ENCODE data around the gene FIGNL2.

Gene FIGNL2

GRCh38 chr12:51874000-51874399, 25.5 kb upstream of the FIGNL2 start:
- no peak for DNase-seq (ENCODE audit: low read depth)
- no peak for TF ChIP-seq CTCF (IDR thresholded peaks at IDR 0.05; ENCODE audit: insufficient read depth, low read depth, low read length, missing control alignments)
- H3K4me3 ChIP-seq (ENCODE audit: low read length): no peak overlapping the region

GRCh38 chr12:51873251-51873994, 24.9 kb upstream of the FIGNL2 start:
- TF ChIP-seq CTCF (IDR thresholded peaks at IDR 0.05; ENCODE audit: insufficient read depth, low read depth, low read length, missing control alignments): no peak

GRCh38 chr12:51872689-51872981, 24.1 kb upstream of the FIGNL2 start:
- no peak overlapping the region for H3K4me3 ChIP-seq (ENCODE audit: low read length)
- TF ChIP-seq CTCF (IDR thresholded peaks at IDR 0.05; ENCODE audit: insufficient read depth, low read depth, low read length, missing control alignments): no peak
- no peak for DNase-seq (ENCODE audit: low read depth)

More at GRCh38 chr12:51873251-51873994, 24.9 kb upstream of the FIGNL2 start:
- H3K4me3 ChIP-seq (ENCODE audit: low read length): no peak overlapping the region
- DNase-seq (ENCODE audit: low read depth): no peak

GRCh38 chr12:51871918-51872688, 23.6 kb upstream of the FIGNL2 start:
- DNase-seq (ENCODE audit: low read depth): no peak
- H3K4me3 ChIP-seq (ENCODE audit: low read length): no peak overlapping the region
- TF ChIP-seq CTCF (IDR thresholded peaks at IDR 0.05; ENCODE audit: insufficient read depth, low read depth, low read length, missing control alignments): no peak

- H3K4me3 ChIP-seq (ENCODE audit: low read length): no peak overlapping the region
- DNase-seq (ENCODE audit: low read depth): no peak
- no peak for TF ChIP-seq CTCF (IDR thresholded peaks at IDR 0.05; ENCODE audit: insufficient read depth, low read depth, low read length, missing control alignments)
These were observed 22.6 kb upstream of the FIGNL2 start for GRCh38 chr12:51871126-51871525.

- no peak for TF ChIP-seq CTCF (IDR thresholded peaks at IDR 0.05; ENCODE audit: insufficient read depth, low read depth, low read length, missing control alignments)
- no peak for DNase-seq (ENCODE audit: low read depth)
- no peak overlapping the region for H3K4me3 ChIP-seq (ENCODE audit: low read length)
These were observed 22.0 kb upstream of the FIGNL2 start for GRCh38 chr12:51870504-51870903.

All from epithelial cell of esophagus (primary cell).